Adrenal gland (tissue), 12 donors: ENCODE data around the gene PRR16. TPM values are rescaled to one million over a fixed set of nuclear protein-coding genes. Genes with fewer than 3 reads are reported as not detected.

Experiments
- DNase-seq, 7 donors: peaks; one replicate each; pipeline ENCODE4 v3.0.0-alpha.2; 2019 to 2020
- H3K27ac ChIP-seq, 5 donors: fragments of 200-600 bp; sonication (generic) in 4 of 5; 1 replicate in 3 of 5; 2 replicates in 2 of 5; pipeline versions ENCODE4 v1.5.1 to v1.8.0; 2016 to 2020; ENCODE audit warnings: mild to moderate bottlenecking in 1 of 5
- H3K27me3 ChIP-seq: fragments of 200-600 bp; 2 replicates; pipeline ENCODE4 v1.8.0; 2021
- H3K36me3 ChIP-seq, 2 donors: fragments of 200-600 bp; replicated peaks in 1 of 2; 1 replicate in 1 of 2; 2 replicates in 1 of 2; pipeline versions ENCODE4 v1.5.1 to v1.8.0; 2018 to 2022
- H3K4me1 ChIP-seq, 2 donors: fragments of 200-600 bp; replicated peaks in 1 of 2; 1 replicate in 1 of 2; 2 replicates in 1 of 2; pipeline versions ENCODE4 v1.5.1 to v1.8.0; 2018 to 2021
- H3K4me3 ChIP-seq, 4 donors: fragments of 200-600 bp; sonication (generic) in 3 of 4; one replicate each; pipeline ENCODE4 v1.5.1; 2016 to 2018
- H3K9me3 ChIP-seq, 3 donors: fragments of 200-600 bp; sonication (generic) in 1 of 3; replicated peaks in 1 of 3; 1 replicate in 2 of 3; 2 replicates in 1 of 3; pipeline versions ENCODE4 v1.5.1 to v1.8.0; 2016 to 2021
- CTCF ChIP-seq, 6 experiments: fragments of 450-650 bp in 4 of 6; fragments of 200-600 bp in 2 of 6; sonication (generic) in 1 of 6; IDR thresholded peaks; 1 replicate in 5 of 6; 2 replicates in 1 of 6; pipeline versions ENCODE4 v1.5.1 to v1.8.0; 2016 to 2021; ENCODE audit warnings: antibody characterized with exemption in 6 of 6, mild to moderate bottlenecking in 2 of 6, moderate library complexity in 1 of 6
- POLR2A ChIP-seq, 2 donors: fragments of 450-650 bp; IDR thresholded peaks; one replicate each; pipeline ENCODE4 v1.6.1; 2017; ENCODE audit warnings: antibody characterized with exemption in 2 of 2, mild to moderate bottlenecking in 2 of 2, moderate library complexity in 1 of 2
- WGBS, 4 donors: extraction: QIAGEN DNeasy Blood & Tissue Kit in 2 of 4; methylation state at CpG; one replicate each; pipeline versions ENCODE4 v1.1.5 to v1.1.7; 2013 to 2017; 5-methylcytosine and 5-hydroxymethylcytosine counted together
- intact Hi-C, 2 donors: fragments of 100-400 bp; cut with DNase I; formaldehyde crosslinking; loops; one replicate each; pipeline versions ENCODE4 v1.14.1 to v1.15.0; 2022 to 2023
- polyA plus RNA-seq, 3 donors: library from polyadenylated mRNA; stranded (reverse); fragments of 200-250 nt in 2 of 3; fragments of 350-450 nt in 1 of 3; fragmentation: Illumina TruSeq in 1 of 3; extraction: RNeasy Lipid Tissue Mini Kit (QIAGEN cat#74804) in 1 of 3; gene quantifications; one replicate each; pipeline ENCODE4 v1.2.3, GENCODE V29; 2013 to 2014
- total RNA-seq, 9 donors: library from RNA; depleted of rRNA in 4 of 9; stranded (reverse); fragments of >200 nt in 4 of 9; fragments of 120-200 nt in 1 of 9; fragmentation: NEBNext Ultra II Directional in 1 of 9; extraction: Animal tissue kit (Norgen Biotek cat#: 25700) in 1 of 9; gene quantifications; one replicate each; pipeline versions ENCODE4 v1.1.0 to v1.2.4, GENCODE V29; 2013 to 2023
- donor health status: healthy with polysubstance abuse.
- donor health status: Bipolar disorder and iron deficiency.
- donor health status: DM: yes; HTN: yes; CAD: no.
- donor health status: DM: no; HTN: no; CAD: no.
- donor health status: DM: no; HTN: no; CAD: no.
- donor health status: DM: yes; HTN: yes; CAD: no.

PRR16 gene
- total and polyA plus RNA-seq, 12 donors = 0.17 to 22.6 (median 3.0) TPM

GRCh38 chr5:120610145-120610544 lies 146.0 kb downstream of the PRR16 start:
- intact Hi-C loops = no loop called here
- no peak overlapping the region for H3K4me3 ChIP-seq
- no peak for TF ChIP-seq POLR2A (IDR thresholded peaks at IDR 0.05)
- WGBS, 4 donors = 67 to 78% (median 75%) methylated on average over 2 of the region's 2 CpGs
- no peaks in the 10 kb centered on the region for H3K4me1 ChIP-seq
- H3K9me3 ChIP-seq = no peaks in the 10 kb centered on the region
- no peak overlapping the region for H3K27ac ChIP-seq
- no peaks in the 10 kb centered on the region for H3K36me3 ChIP-seq
- H3K27me3 ChIP-seq = no peaks in the 10 kb centered on the region
- no peak for DNase-seq

GRCh38 chr5:120613729-120614128 lies 149.6 kb downstream of the PRR16 start:
- Histone ChIP-seq H3K27me3 (no peaks in the 10 kb centered on the region), H3K27ac (no peak overlapping the region), H3K4me3 (no peak overlapping the region), H3K4me1 (no peaks in the 10 kb centered on the region), H3K9me3 (no peaks in the 10 kb centered on the region), H3K36me3 (no peaks in the 10 kb centered on the region)
- intact Hi-C loops = no loop called here
- no peak for DNase-seq
- TF ChIP-seq CTCF (IDR thresholded peaks at IDR 0.05) = no peak
- TF ChIP-seq POLR2A (IDR thresholded peaks at IDR 0.05) = no peak

- Histone ChIP-seq H3K4me1 (no peaks in the 10 kb centered on the region), H3K9me3 (no peaks in the 10 kb centered on the region), H3K27ac (no peak overlapping the region), H3K27me3 (no peaks in the 10 kb centered on the region), H3K36me3 (no peaks in the 10 kb centered on the region), H3K4me3 (no peak overlapping the region)
- TF ChIP-seq CTCF (IDR thresholded peaks at IDR 0.05) = no peak
- TF ChIP-seq POLR2A (IDR thresholded peaks at IDR 0.05) = no peak
- 29 to 51% (median 40%) methylated on average over 2 of the region's 2 CpGs for whole genome bisulfite sequencing, 4 donors
- no peak for DNase-seq
- intact Hi-C loops = no loop called here
Observed at GRCh38 chr5:120614531-120615180, 150.6 kb downstream of the PRR16 start.

- 66 to 72% (median 70%) methylated on average over 7 of the region's 7 CpGs for WGBS, 4 donors
- no peaks in the 10 kb centered on the region for H3K9me3 ChIP-seq
- intact Hi-C loops = no loop called here
- DNase-seq = no peak
- no peaks in the 10 kb centered on the region for H3K36me3 ChIP-seq
- H3K27me3 ChIP-seq = no peaks in the 10 kb centered on the region
- H3K27ac ChIP-seq = no peak overlapping the region
- TF ChIP-seq CTCF (IDR thresholded peaks at IDR 0.05) = no peak
- no peak for TF ChIP-seq POLR2A (IDR thresholded peaks at IDR 0.05)
- H3K4me1 ChIP-seq = no peaks in the 10 kb centered on the region
- H3K4me3 ChIP-seq = no peak overlapping the region
Observed at GRCh38 chr5:120615967-120616645, 152.0 kb downstream of the PRR16 start.

- WGBS, 4 donors = 52 to 71% (median 66%) methylated on average over 2 of the region's 2 CpGs
Observed at GRCh38 chr5:120621339-120621738, 157.2 kb downstream of the PRR16 start.

More at GRCh38 chr5:120621339-120621738, 157.2 kb downstream of the PRR16 start:
- H3K9me3 ChIP-seq = no peaks in the 10 kb centered on the region
- H3K36me3 ChIP-seq = no peaks in the 10 kb centered on the region
- H3K27ac ChIP-seq = no peak overlapping the region
- no peaks in the 10 kb centered on the region for H3K27me3 ChIP-seq
- intact Hi-C loops = no loop called here
- H3K4me1 ChIP-seq = no peaks in the 10 kb centered on the region
- H3K4me3 ChIP-seq = no peak overlapping the region
- no peak for DNase-seq
- TF ChIP-seq POLR2A (IDR thresholded peaks at IDR 0.05) (no peak), CTCF (IDR thresholded peaks at IDR 0.05) (no peak)
